T-helper 2 cell (primary cell): ENCODE data around the gene C2orf76.
"Not testable (repeated sequence)": the region's sequence is repeated elsewhere in the genome, so short reads cannot be mapped to it uniquely, and the experiment has no call there.

Experiments
- DNase-seq, 5 experiments: peaks; one replicate each; pipeline versions ENCODE4 v3.0.0 to v3.0.0-alpha.2; 2012 to 2022

The C2orf76 gene

DNA sequence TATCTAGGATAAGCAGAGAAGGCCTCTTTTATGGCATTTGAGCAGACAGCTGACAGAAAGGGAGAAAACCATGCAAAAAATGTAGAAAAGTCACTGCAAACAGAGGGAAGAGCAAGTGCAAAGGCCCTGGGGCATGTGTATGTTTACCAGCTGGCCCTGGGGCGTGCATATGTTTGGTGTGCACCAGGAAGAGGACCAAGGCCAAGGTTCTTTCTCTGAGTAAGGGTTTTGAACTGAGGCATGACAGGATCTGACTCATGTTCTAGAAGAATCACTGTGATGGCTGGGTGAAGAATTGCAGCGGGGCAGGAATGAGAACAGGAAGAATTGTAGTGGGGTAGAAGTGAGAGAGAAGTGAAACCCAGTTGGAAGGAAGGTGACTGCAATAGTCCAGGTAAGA lies 73.4 kb downstream of the C2orf76 start:
- no peak for DNase-seq

DNA sequence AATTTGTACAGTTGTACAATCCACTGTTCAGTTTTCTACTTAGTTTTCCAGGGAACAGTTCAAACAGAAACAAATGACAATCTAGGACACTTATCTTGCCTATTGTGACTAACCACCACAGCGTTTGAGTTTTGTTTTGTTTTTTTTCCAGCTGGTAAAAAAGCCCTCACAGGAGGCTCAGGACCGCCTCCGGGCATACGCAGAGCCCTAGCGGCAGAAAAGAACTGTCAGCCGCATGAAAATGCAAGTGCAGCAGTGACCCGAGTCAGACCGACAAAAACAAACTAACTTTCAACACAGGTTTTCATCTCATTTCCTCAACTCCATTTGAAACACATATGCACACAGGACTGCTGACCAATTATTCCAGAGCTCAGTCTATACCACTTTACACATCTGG lies 74.4 kb downstream of the C2orf76 start:
- DNase-seq: no peak

DNA sequence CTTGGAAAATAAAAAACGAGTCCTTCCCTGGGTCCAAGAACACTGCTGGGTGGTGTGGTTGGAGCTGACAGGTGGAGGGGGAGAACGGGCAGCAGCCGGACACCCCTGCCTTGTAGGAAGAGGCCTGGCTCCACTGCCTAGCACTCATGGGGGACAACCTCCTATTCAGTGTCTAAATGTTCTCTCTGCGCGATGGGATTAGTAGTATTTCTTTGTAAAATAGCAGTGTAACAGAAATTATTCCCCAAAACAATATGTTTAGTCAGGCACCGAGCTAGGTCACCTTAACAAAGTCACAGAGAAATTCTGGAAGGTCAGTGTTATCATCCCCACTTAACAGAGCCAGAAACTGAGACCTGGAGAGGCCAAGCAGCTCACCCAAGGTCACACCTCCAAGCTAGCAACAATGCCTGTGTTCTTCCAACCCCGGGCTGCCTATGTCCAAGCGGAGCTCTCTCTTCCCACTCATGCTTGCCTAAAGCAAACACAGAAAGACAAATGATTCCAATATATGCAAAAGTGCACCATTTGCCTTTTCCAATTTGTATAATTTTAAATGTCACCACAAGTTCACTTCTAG lies 75.0 kb downstream of the C2orf76 start:
- no peak for DNase-seq

DNA sequence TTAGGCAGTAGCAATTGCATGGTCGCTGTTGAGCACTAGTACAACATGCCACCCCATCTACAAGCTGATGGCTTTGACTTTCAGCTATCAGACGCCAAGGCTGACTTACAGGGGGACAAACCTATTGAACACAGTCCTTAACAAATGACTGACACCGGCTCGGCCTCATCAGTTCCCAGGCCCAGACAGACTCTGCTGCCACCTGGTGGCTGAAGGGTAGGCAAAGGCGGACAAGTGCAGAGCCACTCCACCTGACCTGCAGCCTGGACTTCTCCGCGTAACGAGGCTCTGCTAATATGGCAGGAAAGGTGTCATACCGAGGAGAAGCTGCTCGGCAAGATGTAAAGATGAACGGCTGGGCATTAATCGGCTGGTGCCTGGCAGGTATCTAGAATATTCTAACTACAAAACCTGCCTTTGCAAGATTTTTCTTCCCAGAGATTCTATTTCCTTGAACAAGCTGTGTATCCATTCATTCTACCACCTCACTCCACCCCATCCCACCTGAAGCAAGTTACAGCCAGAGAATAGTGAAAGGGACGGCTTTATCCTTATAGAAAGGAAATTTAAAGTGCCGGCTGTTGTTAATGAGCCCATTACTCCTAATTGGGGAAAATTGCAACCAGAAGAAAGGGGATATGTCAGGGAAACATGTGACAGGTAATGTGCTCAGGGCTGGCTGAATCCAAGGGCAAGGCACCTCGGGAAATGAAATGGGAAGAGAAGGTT lies 75.6 kb downstream of the C2orf76 start:
- DNase-seq: peak in 3 of 5 experiments; percentile 39 to 66 (median 65)

DNA sequence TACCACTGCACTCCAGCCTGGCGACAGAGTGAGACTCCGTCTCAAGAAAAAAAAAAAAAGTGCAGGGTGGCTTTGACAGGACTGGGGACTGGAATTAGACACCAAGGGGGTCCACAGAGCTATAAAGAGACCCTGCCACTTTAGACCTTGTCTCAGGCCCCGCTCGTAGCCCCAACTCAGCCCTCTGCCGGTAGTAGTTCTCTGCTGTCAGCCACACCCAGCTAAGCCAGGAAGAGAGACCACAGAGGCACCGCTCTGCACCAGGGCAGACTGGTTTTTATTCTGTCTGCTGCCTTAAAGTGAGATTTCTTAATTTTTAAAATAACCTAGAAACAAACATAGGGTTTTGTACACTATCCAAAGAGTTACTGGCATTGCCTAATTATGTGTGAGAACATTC lies 77.0 kb downstream of the C2orf76 start:
- no peak for DNase-seq

DNA sequence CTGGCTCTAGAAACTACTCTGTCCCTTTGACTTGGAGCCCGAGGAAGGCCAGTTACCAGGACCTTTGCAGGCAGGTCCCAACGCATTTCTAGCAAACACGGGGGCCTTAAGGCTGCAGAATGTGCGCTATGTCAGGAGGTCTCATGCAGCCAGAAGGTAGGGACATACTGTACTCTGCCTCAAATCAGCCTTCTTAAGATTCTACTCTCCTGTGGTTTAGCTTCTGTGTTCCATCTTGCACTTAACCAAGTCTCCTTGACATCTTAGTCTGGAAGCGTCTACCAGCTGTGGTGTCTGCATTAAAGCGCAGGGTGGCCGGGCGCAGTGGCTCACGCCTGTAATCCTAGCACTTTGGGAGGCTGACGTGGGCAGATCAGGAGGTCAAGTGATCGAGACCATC lies 77.5 kb downstream of the C2orf76 start:
- no peak for DNase-seq

DNA sequence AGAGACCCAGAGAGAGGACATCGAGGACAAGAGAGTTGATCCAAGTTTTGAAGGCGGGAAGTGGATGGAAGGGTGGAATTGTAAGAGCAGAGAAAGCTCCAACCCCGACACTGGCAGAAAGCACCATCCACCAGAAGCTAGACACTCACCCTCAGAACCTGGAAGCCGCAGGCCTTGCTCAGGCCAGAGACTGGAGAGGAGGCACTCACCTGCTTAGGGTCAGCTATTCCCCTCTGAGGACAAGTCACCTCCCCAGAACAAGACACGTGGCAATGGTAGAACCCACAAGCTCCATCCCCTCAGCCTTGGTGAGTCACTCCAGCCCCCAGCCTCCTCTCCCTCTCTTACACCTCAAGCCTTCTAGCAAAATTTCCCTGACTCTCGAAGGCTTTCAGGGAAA lies 78.1 kb downstream of the C2orf76 start:
- no peak for DNase-seq

DNA sequence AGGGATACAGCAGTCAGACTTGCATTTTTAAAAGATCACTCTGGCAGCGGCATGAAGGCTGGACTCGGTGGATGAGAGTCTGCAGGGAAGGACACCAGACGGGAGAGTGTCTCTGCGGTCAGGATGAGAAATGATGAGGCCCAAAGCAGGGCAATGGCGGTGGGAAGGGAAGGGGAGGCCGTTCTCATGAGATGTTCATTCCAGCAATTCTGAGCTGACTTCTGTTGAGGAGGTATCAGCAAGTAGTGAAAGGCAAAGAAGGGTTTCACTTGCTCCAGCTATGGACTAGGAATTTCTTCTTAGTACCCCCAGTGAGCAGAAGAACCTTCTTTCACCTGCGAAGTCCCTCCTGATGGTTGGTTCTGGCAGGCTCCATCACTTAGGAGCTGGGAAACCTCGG lies 80.0 kb downstream of the C2orf76 start:
- no peak for DNase-seq

DNA sequence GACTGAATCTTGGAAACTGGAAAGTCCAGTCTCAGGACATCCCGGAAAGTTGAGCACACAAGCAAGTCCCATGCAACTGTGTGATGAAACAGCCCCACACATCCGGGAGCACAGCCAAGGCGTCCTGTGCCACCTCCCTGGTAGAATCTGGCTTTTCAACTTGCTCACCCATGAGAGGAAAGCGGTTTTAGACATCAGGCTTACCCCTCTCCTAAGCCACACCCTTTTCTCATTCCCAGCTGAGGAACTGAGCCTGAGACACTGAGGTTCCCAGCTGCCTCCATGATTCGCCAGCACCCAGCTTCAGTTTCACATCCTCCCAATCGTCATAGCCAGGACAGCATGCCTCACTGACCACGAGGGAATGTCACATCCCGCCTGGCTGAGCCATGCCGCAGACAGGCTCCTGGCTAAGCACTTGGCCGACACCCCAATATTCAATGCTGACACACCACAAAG lies 82.7 kb downstream of the C2orf76 start:
- no peak for DNase-seq

DNA sequence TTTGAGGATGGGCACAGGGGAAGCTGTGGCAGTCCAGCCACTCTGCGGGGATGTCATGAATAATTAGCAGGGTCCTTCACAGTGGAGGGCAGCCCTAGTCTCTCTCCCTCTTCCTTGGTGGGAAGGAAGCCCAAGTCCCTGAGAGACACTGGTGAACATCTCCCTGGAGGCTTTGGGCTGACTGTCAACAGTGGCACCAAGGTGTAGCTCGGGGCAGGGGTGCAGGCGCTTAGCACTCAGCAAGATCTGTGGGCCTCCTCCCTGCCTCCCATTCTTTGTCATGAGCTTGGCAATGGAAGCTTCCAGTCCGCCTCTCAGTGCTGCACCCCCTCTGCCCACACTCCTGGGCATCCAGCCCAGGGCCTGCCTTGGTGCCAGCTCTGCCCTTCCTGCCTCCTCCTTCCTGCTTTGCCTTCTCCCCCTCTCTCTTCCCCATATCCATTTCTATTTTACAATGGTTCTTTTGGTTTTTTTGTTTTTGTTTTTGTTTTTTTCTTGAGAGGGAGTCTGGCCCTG lies 83.6 kb downstream of the C2orf76 start:
- no peak for DNase-seq

DNA sequence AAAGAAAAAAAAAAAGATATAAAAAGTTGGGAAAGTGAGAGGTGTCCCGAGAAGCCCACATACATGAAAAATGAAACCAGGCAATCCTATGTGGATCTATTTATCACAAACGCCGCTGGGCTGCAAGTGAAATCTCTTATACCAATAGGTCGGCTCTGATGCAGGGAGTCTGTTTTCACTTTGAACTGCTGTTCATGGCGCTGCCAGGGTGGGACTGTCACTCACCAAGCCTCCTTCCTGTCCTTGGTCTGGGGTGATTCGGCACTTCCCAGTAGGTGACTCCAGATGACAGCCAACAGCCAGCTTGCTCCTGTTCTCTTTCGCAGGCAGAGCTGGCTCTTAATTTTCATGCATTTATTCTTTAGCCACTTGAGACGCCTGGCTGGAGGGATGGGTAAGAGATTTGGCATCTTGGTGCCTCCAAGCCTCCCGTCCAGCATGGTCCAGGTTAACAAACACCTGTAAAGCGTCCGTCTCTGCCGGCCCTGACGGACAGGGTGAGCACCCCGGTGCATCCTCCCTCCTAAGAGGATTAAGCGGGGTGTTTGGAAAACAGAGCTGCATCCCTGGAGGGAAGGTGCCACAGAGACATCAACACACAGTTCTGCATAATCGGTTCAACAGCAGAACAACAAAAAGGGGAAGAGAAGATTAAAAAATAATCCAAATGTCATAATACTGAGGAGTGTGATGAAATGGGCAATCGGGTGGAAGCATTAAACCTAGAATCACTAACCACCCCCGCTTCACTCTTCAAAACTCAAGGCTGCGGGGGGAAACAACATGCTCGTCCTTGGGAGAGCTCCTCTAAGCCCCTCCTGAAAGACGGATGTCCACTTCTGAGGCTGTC lies 84.3 kb downstream of the C2orf76 start:
- no peak for DNase-seq

DNA sequence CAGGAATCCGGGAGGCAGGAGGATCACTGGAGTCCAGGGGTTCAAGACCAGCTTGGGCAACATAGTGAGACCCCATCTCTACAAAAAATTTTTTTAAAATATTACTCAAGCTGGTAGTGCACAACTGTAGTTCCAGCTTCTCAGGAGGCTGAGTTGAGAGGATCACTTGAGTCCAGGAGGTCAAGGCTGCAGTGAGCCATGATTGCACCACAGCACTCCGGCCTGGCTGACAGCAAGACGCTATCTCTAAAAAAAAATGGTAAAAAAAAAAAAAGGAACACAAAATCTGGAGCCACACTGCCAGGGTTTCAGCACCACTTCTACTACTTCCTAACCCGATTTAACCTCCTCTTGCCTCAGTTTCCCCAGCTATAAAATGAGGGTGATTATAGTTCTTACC lies 86.0 kb downstream of the C2orf76 start:
- no peak for DNase-seq

DNA sequence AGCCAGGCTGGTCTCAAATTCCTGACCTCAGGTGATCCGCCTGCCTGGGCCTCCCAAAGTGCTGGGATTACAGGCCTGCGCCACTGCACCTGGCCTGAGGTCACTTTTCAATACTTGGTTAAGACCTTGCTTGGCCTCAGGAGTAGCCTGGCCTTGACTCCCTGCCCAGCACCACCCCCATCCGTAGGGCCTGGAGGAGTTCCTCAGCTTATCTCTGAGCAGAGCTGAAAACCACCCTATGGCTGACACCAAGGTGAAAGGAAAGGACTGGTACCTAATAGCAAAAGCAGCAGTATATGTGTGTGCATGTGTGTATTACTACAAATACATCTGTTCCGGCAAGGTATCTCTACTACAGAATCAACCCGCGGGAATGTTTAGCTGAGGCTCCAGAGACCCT lies 87.0 kb downstream of the C2orf76 start:
- no peak for DNase-seq

DNA sequence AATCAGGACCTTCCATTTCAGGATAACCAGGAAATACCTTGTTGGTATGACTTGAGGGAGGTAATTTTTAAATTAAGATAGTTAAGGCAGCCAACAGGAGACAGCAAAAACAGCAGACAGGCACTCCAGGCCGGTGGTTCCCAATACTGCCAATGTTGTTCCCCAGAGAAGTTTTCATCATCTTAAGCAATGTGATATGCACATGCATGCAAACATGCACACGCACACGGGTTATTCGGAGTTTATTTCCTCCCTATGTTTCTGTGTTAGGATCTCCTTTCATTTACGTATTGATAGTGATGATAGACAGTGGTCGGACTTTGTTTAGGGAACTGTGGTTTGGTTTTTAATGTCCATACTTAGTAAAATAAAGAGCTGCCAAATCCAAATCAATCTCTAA lies 87.7 kb downstream of the C2orf76 start:
- DNase-seq: no peak

DNA sequence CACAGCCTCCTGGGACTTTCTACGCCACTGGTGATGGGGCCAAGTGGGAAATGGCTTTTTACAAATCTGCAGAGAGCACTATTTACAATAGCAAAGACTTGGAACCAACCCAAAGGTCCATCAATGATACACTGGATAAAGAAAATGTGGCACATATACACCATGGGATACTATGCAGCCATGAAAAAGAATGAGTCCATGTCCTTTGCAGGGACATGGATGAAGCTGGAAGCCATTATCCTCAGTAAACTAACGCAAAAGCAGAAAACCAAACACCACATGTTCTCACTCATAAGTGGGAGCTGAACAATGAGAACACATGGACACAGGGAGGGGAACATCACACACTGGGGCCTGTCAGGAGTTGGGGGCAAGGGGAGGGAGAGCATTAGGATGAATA lies 88.2 kb downstream of the C2orf76 start:
- DNase-seq: not testable (repeated sequence)

DNA sequence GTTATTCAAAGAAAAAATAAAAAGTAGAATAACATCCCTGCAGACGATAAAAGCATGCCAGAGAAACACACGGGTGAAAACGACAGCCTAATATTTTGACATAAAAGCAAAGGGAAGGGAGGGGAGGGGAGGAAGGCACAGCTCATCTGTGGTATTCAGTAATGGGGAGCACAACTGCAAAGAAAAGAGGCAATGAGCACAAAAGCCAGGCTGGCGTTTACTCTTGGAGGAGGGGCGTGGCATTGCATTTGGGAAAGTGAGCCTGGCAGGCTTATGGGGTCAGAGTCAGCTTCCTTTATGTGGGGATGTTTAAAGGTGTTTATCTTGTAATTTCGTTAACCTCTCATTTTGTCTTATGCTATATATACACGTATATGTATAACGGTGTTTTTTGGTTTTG lies 89.8 kb downstream of the C2orf76 start:
- DNase-seq: no peak

DNA sequence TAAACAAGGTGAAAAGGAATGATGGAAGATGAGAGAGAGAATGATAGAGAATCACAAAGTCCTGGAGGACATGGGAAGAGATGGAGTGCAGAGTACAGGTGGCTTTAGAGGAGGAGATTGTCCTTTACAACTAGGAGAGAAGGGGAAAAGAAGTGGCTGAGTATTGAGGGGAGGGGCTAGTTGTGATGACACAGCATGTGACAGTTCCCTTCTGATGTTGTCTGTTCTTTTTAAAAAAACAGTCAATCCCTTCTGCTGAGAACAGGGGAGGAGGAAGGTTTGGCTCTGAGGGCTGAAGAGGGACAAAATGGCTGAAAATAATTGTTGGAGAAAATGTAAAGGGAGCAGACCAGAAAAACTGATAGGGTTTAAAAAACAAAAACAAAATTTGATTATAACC lies 99.0 kb downstream of the C2orf76 start:
- DNase-seq: no peak

DNA sequence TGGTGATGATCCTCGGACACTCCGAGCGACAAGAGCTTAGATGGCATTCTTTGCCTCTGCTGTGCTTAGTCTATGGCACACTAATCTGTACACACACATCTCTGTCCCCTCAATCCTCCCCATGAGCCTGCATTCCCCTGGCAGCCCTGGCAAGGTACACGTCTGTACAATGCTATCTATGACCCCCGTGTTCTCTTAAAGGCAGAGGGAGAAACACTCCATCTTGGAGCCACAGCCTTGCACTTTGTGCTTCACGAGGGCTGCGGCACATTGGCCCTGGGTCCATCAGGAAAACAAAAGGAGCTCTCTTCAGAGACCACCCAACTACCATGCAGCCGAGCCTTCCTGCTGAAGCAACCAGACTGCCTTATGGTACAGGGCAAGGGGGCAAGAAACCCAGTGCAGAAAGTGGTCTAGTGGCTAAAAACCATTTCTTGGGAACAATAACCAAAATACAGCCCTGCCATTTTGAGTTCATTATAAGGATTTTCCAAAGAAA lies 100.5 kb downstream of the C2orf76 start:
- DNase-seq: no peak

DNA sequence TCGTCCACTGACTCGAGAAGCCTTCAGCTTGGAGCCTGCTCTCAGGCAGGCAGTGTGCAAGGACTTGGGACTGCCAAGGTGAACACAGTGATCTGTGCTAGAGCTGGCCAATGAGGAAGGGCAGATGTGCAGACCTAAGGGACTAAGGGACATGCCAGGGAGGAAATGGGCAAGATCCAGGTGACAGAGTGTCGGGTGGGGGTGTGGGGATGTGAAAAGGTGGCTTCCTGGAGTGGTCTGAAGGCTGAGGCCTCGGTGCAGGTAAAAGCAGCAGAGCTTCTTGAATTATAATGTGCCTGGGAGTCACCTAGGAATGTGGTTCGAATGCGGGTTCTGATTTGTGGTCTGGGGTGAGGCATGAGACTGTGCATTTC lies 101.0 kb downstream of the C2orf76 start:
- no peak for DNase-seq

DNA sequence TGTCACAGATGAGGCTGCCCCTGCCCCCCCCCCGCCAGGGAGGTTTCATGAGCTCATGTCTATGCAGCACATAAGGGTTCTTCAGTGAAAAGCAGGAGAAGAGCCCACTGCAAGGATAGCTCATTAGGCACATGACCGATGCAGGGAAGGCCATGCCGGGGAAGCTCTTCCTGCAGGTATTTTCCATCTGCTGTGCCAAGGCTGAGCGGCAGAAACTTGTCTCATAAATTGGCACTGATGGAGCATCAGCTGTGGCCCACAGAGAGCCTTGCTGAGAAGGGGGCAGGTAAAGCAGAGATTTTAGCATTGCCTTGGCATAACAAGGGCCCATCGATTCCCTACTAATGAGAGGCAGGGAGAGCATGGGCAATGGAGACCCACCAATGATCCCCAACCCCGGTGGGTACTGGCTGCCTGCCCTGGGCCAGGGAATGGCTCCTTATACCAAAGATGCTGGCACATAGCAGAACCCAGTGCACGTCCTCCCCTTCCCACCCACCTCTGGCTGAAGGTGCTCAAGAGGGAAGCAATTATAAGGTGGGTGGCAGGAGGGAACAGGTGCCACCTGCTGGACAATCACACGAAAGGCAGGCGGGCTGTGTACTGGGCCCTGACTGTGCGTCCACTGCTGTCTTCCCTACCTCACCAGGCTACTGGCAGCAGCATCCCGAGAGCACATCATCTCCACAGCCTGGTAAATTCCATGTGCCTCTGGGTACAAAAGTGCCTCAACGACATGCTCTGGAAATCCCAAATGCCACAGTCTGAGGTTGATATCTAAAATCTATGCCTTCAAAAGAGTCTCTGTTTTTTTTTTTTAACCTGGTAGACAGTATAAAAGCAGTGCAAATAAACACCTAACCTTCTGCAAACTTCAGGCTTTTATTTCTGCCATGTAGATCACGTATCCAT lies 101.6 kb downstream of the C2orf76 start:
- peak in 1 of 5 experiments; percentile 31 for DNase-seq

DNA sequence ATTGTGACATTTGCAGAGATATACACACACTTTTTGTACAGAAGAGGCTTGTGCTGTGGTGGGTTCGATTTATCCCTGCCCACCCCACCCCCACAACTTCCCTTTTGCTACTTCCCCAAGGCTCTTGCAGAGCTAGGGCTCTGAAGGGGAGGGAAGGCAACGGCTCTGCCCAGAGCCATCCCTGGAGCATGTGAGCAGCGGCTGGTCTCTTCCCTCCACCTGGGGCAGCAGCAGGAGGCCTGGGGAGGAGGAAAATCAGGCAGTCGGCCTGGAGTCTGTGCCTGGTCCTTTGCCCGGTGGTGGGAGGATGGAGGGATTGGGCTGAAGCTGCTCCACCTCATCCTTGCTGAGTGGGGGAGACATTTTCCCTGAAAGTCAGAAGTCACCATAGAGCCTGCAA lies 103.0 kb downstream of the C2orf76 start:
- no peak for DNase-seq

DNA sequence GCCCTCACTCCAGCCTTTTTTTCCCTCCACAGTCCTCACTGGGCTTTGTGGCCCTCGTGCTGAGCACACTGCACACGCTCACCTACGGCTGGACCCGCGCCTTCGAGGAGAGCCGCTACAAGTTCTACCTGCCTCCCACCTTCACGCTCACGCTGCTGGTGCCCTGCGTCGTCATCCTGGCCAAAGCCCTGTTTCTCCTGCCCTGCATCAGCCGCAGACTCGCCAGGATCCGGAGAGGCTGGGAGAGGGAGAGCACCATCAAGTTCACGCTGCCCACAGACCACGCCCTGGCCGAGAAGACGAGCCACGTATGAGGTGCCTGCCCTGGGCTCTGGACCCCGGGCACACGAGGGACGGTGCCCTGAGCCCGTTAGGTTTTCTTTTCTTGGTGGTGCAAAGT lies 103.6 kb downstream of the C2orf76 start:
- no peak for DNase-seq
